GM12878 (cell line): ENCODE results near the gene KCNJ13.

Experiments used
- CHD4 ChIP-seq: fragments of 200-600 bp; sonication (generic); IDR thresholded peaks from 2 replicates; pipeline ENCODE4 v1.6.1; 2016; ENCODE audit warnings: mild to moderate bottlenecking
- EZH2 ChIP-seq: IDR thresholded peaks from 2 replicates; pipeline ENCODE4 v1.6.1; 2012; ENCODE audit warnings: low read depth, mild to moderate bottlenecking, control low read depth, inconsistent platforms, low read length, borderline replicate concordance; ENCODE audit not compliant: control insufficient read depth
- FOXK2 ChIP-seq: fragments of 450-650 bp; IDR thresholded peaks from 2 replicates; pipeline ENCODE4 v1.6.1; 2017; ENCODE audit warnings: mild to moderate bottlenecking, moderate library complexity
- POLR2A ChIP-seq: IDR thresholded peaks from 2 replicates; pipeline ENCODE4 v1.6.1; 2011; ENCODE audit warnings: low read depth, mild to moderate bottlenecking, low read length
- TF ChIP-seq, protein P1 (sequence below), 3 experiments: IDR thresholded peaks in 2 of 3; conservative IDR thresholded peaks in 1 of 3; 2 replicates each; pipeline ENCODE4 v1.5.1; 2011; ENCODE audit warnings: low read depth in 3 of 3, low read length in 3 of 3, mild to moderate bottlenecking in 3 of 3, control low read depth in 2 of 3, moderate library complexity in 2 of 3, inconsistent platforms in 1 of 3, mixed read lengths in 1 of 3; ENCODE audit not compliant: control insufficient read depth in 2 of 3, insufficient read depth in 1 of 3; ENCODE audit errors: extremely low read depth in 1 of 3
- TF ChIP-seq, protein P2 (sequence below): IDR thresholded peaks from 2 replicates; pipeline ENCODE4 v1.6.1; 2011; ENCODE audit warnings: mild to moderate bottlenecking, low read depth, low read length, moderate library complexity; ENCODE audit not compliant: insufficient replicate concordance

DNA sequence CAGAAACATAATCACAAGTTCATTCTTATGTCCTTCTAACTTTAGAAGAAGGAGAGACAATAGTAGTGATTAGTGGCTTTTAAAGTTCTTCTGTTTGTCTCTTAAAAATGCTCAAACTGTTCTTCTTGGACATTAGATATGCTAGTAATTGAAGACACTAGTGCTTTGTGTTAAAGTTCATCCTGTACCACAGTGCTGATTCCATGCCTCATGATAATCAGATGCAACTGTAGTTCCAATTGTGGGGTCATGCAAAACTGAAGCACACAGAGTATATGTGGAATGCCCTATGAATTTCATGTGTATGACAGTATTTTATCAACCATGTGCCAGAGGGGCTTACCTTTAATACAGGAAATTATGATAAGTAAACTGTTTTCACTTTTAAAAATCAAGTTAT lies 11.4 kb upstream of the KCNJ13 start:
- TF ChIP-seq FOXK2 (no peak), POLR2A (no peak), EZH2 (no peak), CHD4 (no peak)
- TF ChIP-seq, protein P1, sequence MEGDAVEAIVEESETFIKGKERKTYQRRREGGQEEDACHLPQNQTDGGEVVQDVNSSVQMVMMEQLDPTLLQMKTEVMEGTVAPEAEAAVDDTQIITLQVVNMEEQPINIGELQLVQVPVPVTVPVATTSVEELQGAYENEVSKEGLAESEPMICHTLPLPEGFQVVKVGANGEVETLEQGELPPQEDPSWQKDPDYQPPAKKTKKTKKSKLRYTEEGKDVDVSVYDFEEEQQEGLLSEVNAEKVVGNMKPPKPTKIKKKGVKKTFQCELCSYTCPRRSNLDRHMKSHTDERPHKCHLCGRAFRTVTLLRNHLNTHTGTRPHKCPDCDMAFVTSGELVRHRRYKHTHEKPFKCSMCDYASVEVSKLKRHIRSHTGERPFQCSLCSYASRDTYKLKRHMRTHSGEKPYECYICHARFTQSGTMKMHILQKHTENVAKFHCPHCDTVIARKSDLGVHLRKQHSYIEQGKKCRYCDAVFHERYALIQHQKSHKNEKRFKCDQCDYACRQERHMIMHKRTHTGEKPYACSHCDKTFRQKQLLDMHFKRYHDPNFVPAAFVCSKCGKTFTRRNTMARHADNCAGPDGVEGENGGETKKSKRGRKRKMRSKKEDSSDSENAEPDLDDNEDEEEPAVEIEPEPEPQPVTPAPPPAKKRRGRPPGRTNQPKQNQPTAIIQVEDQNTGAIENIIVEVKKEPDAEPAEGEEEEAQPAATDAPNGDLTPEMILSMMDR (IDR thresholded peaks at IDR 0.05 in 2 of 3, conservative IDR thresholded peaks at IDR 0.05 in 1 of 3; ENCODE audit: control insufficient read depth in 2 of 3, extremely low read depth in 1 of 3, insufficient read depth in 1 of 3, low read depth in 3 of 3, low read length in 3 of 3): no peak
- TF ChIP-seq, protein P2, sequence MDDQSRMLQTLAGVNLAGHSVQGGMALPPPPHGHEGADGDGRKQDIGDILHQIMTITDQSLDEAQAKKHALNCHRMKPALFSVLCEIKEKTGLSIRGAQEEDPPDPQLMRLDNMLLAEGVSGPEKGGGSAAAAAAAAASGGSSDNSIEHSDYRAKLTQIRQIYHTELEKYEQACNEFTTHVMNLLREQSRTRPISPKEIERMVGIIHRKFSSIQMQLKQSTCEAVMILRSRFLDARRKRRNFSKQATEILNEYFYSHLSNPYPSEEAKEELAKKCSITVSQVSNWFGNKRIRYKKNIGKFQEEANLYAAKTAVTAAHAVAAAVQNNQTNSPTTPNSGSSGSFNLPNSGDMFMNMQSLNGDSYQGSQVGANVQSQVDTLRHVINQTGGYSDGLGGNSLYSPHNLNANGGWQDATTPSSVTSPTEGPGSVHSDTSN: no peak
